Suprapubic skin (tissue), 4 donors: ENCODE results near the gene AKAP13.

Experiments used
- EP300 ChIP-seq: sonication (generic); formaldehyde crosslinking; IDR thresholded peaks from one replicate; pipeline ENCODE4 v1.6.1; 2017; ENCODE audit warnings: antibody characterized with exemption
- POLR2A ChIP-seq, 2 donors: fragments of 450-650 bp; IDR thresholded peaks; one replicate each; pipeline ENCODE4 v1.6.1; 2017; ENCODE audit warnings: antibody characterized with exemption in 2 of 2, mild to moderate bottlenecking in 2 of 2, moderate library complexity in 2 of 2
- POLR2AphosphoS5 ChIP-seq, 3 donors: sonication (generic); formaldehyde crosslinking; IDR thresholded peaks; one replicate each; pipeline ENCODE4 v1.6.1; 2017; ENCODE audit warnings: antibody characterized with exemption in 3 of 3
- TF ChIP-seq, protein P1 (sequence below), 2 donors: fragments of 200-600 bp in 1 of 2; fragments of 450-650 bp in 1 of 2; sonication (generic) in 1 of 2; IDR thresholded peaks; one replicate each; pipeline ENCODE4 v1.5.1; 2016 to 2019; ENCODE audit warnings: antibody characterized with exemption in 2 of 2, mild to moderate bottlenecking in 1 of 2, moderate library complexity in 1 of 2

DNA sequence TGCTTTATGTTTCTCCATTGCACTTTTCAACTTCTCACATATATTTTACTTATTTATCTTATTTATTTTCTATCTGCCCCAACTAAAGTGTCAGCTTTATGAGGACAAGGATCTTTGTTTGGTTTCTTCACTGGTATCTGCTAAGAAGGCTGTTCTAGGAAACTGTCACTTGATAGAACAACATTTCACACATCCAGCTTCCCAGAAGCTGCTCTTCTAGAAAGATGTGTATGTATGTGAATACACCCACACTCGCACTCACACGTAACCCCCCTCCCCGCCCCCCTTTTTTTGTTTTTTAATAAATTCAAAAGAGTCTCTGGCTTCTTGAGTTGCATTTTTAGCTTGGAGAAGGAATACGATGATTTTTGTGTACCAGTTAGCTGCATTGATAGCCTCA, 143.1 kb downstream of the AKAP13 start:
- TF ChIP-seq POLR2AphosphoS5 (IDR thresholded peaks at IDR 0.05) (no peak), POLR2A (IDR thresholded peaks at IDR 0.05) (no peak), EP300 (no peak)
- TF ChIP-seq, protein P1, sequence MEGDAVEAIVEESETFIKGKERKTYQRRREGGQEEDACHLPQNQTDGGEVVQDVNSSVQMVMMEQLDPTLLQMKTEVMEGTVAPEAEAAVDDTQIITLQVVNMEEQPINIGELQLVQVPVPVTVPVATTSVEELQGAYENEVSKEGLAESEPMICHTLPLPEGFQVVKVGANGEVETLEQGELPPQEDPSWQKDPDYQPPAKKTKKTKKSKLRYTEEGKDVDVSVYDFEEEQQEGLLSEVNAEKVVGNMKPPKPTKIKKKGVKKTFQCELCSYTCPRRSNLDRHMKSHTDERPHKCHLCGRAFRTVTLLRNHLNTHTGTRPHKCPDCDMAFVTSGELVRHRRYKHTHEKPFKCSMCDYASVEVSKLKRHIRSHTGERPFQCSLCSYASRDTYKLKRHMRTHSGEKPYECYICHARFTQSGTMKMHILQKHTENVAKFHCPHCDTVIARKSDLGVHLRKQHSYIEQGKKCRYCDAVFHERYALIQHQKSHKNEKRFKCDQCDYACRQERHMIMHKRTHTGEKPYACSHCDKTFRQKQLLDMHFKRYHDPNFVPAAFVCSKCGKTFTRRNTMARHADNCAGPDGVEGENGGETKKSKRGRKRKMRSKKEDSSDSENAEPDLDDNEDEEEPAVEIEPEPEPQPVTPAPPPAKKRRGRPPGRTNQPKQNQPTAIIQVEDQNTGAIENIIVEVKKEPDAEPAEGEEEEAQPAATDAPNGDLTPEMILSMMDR (IDR thresholded peaks at IDR 0.05): no peak
